Measurements from ENCODE around the gene TASP1. TPM values are rescaled to one million over a fixed set of nuclear protein-coding genes. Genes with fewer than 3 reads are reported as not detected.

TASP1 gene
- polyA plus RNA-seq, 1 donor from 2014 or later, result 20.2 TPM

DNA sequence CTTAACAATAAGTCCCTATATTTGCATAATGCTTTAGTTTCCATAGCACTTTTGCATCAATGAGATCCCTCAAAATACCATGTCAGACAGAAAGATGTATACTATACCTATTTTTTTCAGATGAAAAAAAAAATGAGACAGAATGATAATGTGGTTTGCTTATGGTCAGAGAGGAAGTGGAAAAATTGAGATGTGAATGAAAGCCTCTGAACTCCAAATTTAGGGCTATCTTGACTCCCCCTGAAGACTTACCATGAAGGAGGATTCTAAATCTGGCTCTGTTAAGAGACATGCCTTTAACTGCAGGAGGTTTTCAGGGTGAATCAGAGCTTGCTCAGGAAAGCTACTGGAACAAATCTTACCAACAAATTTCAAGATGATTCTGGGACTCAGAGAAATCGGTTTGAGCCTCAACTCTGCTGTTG, 241.4 kb downstream of the TASP1 start:
- TF ChIP-seq, protein P1, sequence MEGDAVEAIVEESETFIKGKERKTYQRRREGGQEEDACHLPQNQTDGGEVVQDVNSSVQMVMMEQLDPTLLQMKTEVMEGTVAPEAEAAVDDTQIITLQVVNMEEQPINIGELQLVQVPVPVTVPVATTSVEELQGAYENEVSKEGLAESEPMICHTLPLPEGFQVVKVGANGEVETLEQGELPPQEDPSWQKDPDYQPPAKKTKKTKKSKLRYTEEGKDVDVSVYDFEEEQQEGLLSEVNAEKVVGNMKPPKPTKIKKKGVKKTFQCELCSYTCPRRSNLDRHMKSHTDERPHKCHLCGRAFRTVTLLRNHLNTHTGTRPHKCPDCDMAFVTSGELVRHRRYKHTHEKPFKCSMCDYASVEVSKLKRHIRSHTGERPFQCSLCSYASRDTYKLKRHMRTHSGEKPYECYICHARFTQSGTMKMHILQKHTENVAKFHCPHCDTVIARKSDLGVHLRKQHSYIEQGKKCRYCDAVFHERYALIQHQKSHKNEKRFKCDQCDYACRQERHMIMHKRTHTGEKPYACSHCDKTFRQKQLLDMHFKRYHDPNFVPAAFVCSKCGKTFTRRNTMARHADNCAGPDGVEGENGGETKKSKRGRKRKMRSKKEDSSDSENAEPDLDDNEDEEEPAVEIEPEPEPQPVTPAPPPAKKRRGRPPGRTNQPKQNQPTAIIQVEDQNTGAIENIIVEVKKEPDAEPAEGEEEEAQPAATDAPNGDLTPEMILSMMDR (IDR thresholded peaks at IDR 0.05; ENCODE audit: poor library complexity, severe bottlenecking), result no peak
- TF ChIP-seq TAF1 (IDR thresholded peaks at IDR 0.05; ENCODE audit: low read depth) (no peak), EP300 (conservative IDR thresholded peaks at IDR 0.05; ENCODE audit: poor library complexity, severe bottlenecking) (no peak), RAD21 (conservative IDR thresholded peaks at IDR 0.05) (no peak), POLR2AphosphoS5 (IDR thresholded peaks at IDR 0.05) (no peak)
- H3K9me2 ChIP-seq (ENCODE audit: insufficient read depth, low read length), result no peaks in the 10 kb centered on the region
- H3K79me2 ChIP-seq (replicated peaks; ENCODE audit: insufficient read depth, low read length), result no peaks in the 10 kb centered on the region
- no peaks in the 10 kb centered on the region for H4K20me1 ChIP-seq (ENCODE audit: insufficient read depth)
- H3F3A ChIP-seq (ENCODE audit: insufficient read depth, low read length, poor library complexity, severe bottlenecking), result no peaks in the 10 kb centered on the region
- H3K9ac ChIP-seq (ENCODE audit: low read length), result no peak overlapping the region
- H3K36me3 ChIP-seq (ENCODE audit: insufficient read depth, low read length), result no peaks in the 10 kb centered on the region
- H3K27me3 ChIP-seq (ENCODE audit: insufficient read depth, low read depth, low read length), result no peaks in the 10 kb centered on the region
- no peak overlapping the region for H2AFZ ChIP-seq (ENCODE audit: low read depth, low read length)
- no peak overlapping the region for H3K4me3 ChIP-seq (ENCODE audit: low read length)
- H3K9me3 ChIP-seq (ENCODE audit: low read length), result no peaks in the 10 kb centered on the region
- no peak overlapping the region for H3K27ac ChIP-seq (ENCODE audit: low read length)
- no peak overlapping the region for H3K4me2 ChIP-seq (ENCODE audit: low read length)

DNA sequence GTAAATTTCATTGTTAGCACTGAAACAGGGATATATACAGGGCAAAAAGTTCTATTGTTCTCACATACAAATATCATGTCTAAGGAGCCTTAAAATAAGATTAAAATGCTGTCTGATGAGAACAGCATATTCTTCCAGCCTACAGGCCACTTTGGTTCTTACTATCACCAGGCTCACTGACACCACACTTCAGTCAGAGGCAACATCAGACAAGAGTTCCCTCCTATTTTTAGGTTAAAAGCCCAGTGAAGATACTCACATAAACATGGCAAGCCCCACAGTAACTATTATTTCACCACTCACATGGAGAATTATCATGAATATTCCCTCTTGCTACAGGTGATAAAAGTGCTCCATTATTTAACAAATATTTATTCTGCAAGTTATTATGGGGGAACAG, 241.9 kb downstream of the TASP1 start:
- H4K20me1 ChIP-seq (ENCODE audit: insufficient read depth), result no peaks in the 10 kb centered on the region
- no peaks in the 10 kb centered on the region for H3K27me3 ChIP-seq (ENCODE audit: insufficient read depth, low read depth, low read length)
- no peaks in the 10 kb centered on the region for H3K9me2 ChIP-seq (ENCODE audit: insufficient read depth, low read length)
- no peaks in the 10 kb centered on the region for H3F3A ChIP-seq (ENCODE audit: insufficient read depth, low read length, poor library complexity, severe bottlenecking)
- TF ChIP-seq, protein P2, sequence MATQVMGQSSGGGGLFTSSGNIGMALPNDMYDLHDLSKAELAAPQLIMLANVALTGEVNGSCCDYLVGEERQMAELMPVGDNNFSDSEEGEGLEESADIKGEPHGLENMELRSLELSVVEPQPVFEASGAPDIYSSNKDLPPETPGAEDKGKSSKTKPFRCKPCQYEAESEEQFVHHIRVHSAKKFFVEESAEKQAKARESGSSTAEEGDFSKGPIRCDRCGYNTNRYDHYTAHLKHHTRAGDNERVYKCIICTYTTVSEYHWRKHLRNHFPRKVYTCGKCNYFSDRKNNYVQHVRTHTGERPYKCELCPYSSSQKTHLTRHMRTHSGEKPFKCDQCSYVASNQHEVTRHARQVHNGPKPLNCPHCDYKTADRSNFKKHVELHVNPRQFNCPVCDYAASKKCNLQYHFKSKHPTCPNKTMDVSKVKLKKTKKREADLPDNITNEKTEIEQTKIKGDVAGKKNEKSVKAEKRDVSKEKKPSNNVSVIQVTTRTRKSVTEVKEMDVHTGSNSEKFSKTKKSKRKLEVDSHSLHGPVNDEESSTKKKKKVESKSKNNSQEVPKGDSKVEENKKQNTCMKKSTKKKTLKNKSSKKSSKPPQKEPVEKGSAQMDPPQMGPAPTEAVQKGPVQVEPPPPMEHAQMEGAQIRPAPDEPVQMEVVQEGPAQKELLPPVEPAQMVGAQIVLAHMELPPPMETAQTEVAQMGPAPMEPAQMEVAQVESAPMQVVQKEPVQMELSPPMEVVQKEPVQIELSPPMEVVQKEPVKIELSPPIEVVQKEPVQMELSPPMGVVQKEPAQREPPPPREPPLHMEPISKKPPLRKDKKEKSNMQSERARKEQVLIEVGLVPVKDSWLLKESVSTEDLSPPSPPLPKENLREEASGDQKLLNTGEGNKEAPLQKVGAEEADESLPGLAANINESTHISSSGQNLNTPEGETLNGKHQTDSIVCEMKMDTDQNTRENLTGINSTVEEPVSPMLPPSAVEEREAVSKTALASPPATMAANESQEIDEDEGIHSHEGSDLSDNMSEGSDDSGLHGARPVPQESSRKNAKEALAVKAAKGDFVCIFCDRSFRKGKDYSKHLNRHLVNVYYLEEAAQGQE (IDR thresholded peaks at IDR 0.05; ENCODE audit: borderline replicate concordance), result no peak
- TF ChIP-seq MXI1 (conservative IDR thresholded peaks at IDR 0.05; ENCODE audit: poor library complexity, severe bottlenecking) (no peak), SMC3 (conservative IDR thresholded peaks at IDR 0.05; ENCODE audit: poor library complexity) (no peak), TAF1 (IDR thresholded peaks at IDR 0.05; ENCODE audit: low read depth) (no peak), EP300 (conservative IDR thresholded peaks at IDR 0.05; ENCODE audit: poor library complexity, severe bottlenecking) (no peak), RAD21 (conservative IDR thresholded peaks at IDR 0.05) (no peak), EZH2 (IDR thresholded peaks at IDR 0.05; ENCODE audit: borderline replicate concordance, insufficient read depth, low read length, poor library complexity, severe bottlenecking) (no peak), POLR2AphosphoS5 (IDR thresholded peaks at IDR 0.05) (no peak)
- TF ChIP-seq, protein P1 (IDR thresholded peaks at IDR 0.05; ENCODE audit: poor library complexity, severe bottlenecking), result no peak
- no peak overlapping the region for H3K27ac ChIP-seq (ENCODE audit: low read length)
- H2AFZ ChIP-seq (ENCODE audit: low read depth, low read length), result no peak overlapping the region
- H3K9me3 ChIP-seq (ENCODE audit: low read length), result no peaks in the 10 kb centered on the region
- H3K4me2 ChIP-seq (ENCODE audit: low read length), result no peak overlapping the region
- H3K4me3 ChIP-seq (ENCODE audit: low read length), result no peak overlapping the region
- no peak overlapping the region for H3K9ac ChIP-seq (ENCODE audit: low read length)
- H3K79me2 ChIP-seq (replicated peaks; ENCODE audit: insufficient read depth, low read length), result no peaks in the 10 kb centered on the region
- H3K36me3 ChIP-seq (ENCODE audit: insufficient read depth, low read length), result no peaks in the 10 kb centered on the region

Measured in neural cell (in vitro differentiated cells).